Measurements from ENCODE around the gene CPXM2. TPM values are rescaled to one million over a fixed set of nuclear protein-coding genes. Genes with fewer than 3 reads are reported as not detected.

CPXM2 gene
- total RNA-seq, 1 donor from 2014 or later: 15.0 TPM

DNA sequence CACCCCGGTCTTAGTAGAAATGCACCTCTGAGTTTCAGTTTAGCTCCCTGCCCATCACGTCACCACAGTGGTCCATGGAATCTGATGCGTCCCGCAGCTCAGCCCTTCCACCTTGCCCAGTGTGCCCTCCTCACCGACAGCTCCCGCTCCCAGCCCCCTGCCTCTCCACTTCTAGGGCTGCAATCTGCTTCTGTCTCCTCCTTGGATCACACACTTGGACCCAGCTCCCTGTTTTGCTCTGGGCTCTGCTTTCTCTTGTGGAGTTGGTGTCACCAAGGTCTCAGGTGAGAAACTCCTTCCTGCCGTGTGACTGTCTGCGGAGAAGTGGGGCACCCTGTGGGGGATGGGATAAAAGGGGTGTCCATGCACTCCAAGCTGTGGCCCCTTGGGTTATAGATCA, 187.5 kb downstream of the CPXM2 start:
- H3K27ac Mint-ChIP-seq: no peak overlapping the region
- H3K36me3 Mint-ChIP-seq: no peaks in the 10 kb centered on the region
- TF ChIP-seq CTCF (conservative IDR thresholded peaks at IDR 0.05): no peak
- no peak overlapping the region for H3K4me3 Mint-ChIP-seq
- no peak for DNase-seq (ENCODE audit: extremely low spot score, unreplicated experiment)
- no peaks in the 10 kb centered on the region for H3K9me3 Mint-ChIP-seq
- no peaks in the 10 kb centered on the region for H3K4me1 Mint-ChIP-seq (ENCODE audit: unreplicated experiment)
- H3K27me3 Mint-ChIP-seq: peaks cover 29% of the 10 kb centered on the region

GRCh38 chr10:123703195-123703790, 188.3 kb downstream of the CPXM2 start:
- Mint-ChIP-seq H3K4me1 (ENCODE audit: unreplicated experiment) (no peaks in the 10 kb centered on the region), H3K36me3 (no peaks in the 10 kb centered on the region), H3K9me3 (no peaks in the 10 kb centered on the region), H3K27ac (no peak overlapping the region), H3K27me3 (peaks cover 24% of the 10 kb centered on the region), H3K4me3 (no peak overlapping the region)
- no peak for DNase-seq (ENCODE audit: extremely low spot score, unreplicated experiment)
- TF ChIP-seq CTCF (conservative IDR thresholded peaks at IDR 0.05): no peak

Other genes with a start within 250 kb of the CPXM2 start
- gene GPR26, start 225.5 kb downstream of the CPXM2 start, total RNA-seq (ENCODE audit: low replicate concordance): 0.14 and 1.8 TPM in 2 replicates
- gene CHST15, start 201.8 kb upstream of the CPXM2 start, total RNA-seq (ENCODE audit: low replicate concordance): 22.9 and 56.2 TPM in 2 replicates